Hematopoietic multipotent progenitor cell (in vitro differentiated cells): ENCODE measurements around the gene RFFL. TPM values are rescaled to one million over a fixed set of nuclear protein-coding genes. Genes with fewer than 3 reads are reported as not detected.

Experiments used
- DNase-seq, 3 donors: peaks; one replicate each; pipeline ENCODE4 v3.0.0-alpha.2; 2011 to 2015; ENCODE audit warnings: low read depth in 2 of 3, low spot score in 2 of 3
- small RNA-seq: library from RNA; depleted of rRNA; stranded (forward); fragments of <200 nt; gene quantifications from one replicate; pipeline ENCODE3, GENCODE V24; 2012
- total RNA-seq: library from RNA; depleted of rRNA; stranded (reverse); fragments of >200 nt; gene quantifications from one replicate; pipeline ENCODE4 v1.2.3, GENCODE V29; 2012

RFFL gene
- total RNA-seq, 1 donor: 24.2 TPM

- peak; percentile 86 to 93 (median 90) for DNase-seq
Observed at GRCh38 chr17:34980353-34980680, 83.2 kb downstream of the RFFL start, which contains the start of gene LIG3. TSS of gene LIG3 (plus strand) at chr17:34980512. CDS start at chr17:34983006, 2,494 bp downstream.

GRCh38 chr17:34979650-34980352 lies 83.7 kb downstream of the RFFL start:
- DNase-seq: no peak

GRCh38 chr17:34979153-34979552 lies 84.4 kb downstream of the RFFL start:
- DNase-seq: no peak

GRCh38 chr17:34974794-34975785 lies 88.4 kb downstream of the RFFL start:
- no peak for DNase-seq

DNA sequence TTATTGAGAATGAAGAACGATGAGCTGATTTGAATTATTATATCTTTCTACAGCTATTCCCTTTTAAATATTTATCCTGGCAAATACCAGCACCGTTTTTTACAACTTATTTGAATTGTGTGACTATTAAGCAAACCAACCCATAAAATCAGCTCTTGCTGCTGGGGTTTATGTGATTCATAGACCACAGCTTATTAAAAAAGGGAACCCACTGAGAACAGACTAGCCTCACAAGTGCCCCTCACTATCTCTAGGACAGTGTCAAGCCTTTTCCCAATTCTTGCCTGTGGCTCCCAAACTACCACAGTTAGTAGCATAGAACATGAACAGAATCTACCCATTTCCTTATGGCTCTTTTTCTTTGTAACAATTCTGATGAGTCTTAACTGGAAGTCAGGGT lies 89.3 kb downstream of the RFFL start:
- DNase-seq: no peak

GRCh38 chr17:34961093-34961911 lies 102.2 kb downstream of the RFFL start, which contains the start of the genes CCT6B and ZNF830:
TSS of gene CCT6B (minus strand) at chr17:34961460. CDS start at chr17:34961393, 67 bp downstream.
TSS of gene ZNF830 (plus strand) at chr17:34961540. CDS start at chr17:34961567, 27 bp downstream.
- DNase-seq: peak; percentile 91 to 98 (median 95)

DNA sequence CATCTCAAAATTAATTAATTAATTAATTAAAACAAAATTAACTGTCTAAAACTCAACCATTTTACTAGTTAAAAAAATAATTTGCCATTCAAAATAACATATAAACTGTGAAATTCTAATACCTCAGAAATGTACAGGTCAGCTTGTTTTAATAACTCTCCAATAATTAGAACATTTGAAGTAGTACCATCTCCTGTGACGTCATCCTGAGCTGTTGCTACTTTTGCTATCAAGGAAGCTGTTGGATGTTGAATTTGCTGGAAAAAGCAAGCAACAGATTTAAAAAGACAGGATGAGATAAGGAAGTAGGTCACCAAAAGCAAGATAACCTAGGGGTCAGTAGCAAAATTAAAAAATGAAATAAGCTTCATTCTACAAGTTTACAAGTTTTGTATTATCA lies 105.1 kb downstream of the RFFL start:
- no peak for DNase-seq

Small RNAs within 50 kb of the gene (small RNA-seq; reads per million reads assigned to genes)
- gene AC004223.1: not detected
- not detected for gene RNU6-840P

Other genes starting within 250 kb of the RFFL start
- gene CCT6B, start 102.2 kb downstream of the RFFL start, total RNA-seq: 1.3 TPM
- gene ZNF830, start 102.2 kb downstream of the RFFL start, total RNA-seq: 9.7 TPM
- gene LIG3, start 83.2 kb downstream of the RFFL start, total RNA-seq: 51.7 TPM
- gene RAD51D, start 56.2 kb upstream of the RFFL start, total RNA-seq: 18.6 TPM
- not detected for gene FNDC8, start 57.9 kb upstream of the RFFL start, total RNA-seq
- gene NLE1, start 78.6 kb upstream of the RFFL start, total RNA-seq: 59.2 TPM
- gene UNC45B, start 84.1 kb upstream of the RFFL start, total RNA-seq: under 0.01 TPM
- not detected for gene SLC35G3, start 130.7 kb upstream of the RFFL start, total RNA-seq
- gene SLFN5, start 179.4 kb upstream of the RFFL start, total RNA-seq: 0.81 TPM